HG03571 (cell line): Measurements from ENCODE around the gene ACVR2B.
A peak's percentile ranks its signal among the peaks of the same experiment; 100 is the strongest.
"Not testable (repeated sequence)": the region's sequence is repeated elsewhere in the genome, so short reads cannot be mapped to it uniquely, and the experiment has no call there.

Experiments
- ATAC-seq: cut with Tn5 transposase; IDR thresholded peaks from one replicate; pipeline ENCODE4 v1.9.1; 2021; ENCODE audit not compliant: unreplicated experiment

ACVR2B gene

DNA sequence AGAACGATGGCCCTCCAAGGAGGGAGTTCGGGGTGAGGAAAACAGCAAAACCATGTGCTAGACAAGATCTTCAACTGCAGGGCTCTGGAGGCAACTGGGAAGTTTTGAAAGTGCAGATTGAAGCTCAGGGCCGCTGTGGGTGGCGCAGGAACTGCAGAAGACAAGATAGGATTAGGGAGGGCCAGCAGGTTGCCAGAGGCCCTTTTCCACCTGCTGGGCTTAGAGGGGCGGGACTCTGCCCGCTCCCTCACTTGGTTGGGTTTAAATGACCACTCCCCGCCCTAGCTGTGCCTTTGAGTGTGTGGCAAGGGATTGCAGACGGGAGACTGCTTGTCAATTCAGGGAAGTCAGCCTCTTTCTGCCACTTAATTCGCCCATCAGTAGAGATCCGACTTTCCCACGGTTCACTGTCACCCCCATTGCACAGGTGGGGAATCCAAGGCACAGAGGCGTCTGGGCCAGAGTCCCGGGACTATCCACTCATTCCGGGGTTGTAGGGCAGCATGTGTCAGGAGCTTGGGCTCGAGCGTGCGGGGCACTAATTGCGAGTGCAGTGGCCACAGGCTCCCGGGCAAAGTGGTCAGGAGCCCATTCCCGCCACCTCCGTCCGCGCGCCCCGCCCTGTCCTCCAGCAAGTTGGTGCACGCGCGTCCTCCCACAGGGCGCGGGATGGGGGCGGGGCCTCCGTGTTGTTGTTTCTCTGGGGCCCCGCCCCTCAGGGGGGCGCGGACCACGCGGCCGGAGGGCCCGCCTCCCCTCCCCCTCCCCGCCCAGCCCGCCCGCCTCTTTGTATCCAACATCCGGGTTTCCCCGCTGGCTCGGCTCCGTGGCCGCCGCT lies at the start of gene ACVR2B:
TSS of gene ACVR2B (plus strand) at position 816 of the 838 bp plus-strand sequence. CDS start 433 bp downstream, outside the sequence.
- ATAC-seq: peak; percentile 46

DNA sequence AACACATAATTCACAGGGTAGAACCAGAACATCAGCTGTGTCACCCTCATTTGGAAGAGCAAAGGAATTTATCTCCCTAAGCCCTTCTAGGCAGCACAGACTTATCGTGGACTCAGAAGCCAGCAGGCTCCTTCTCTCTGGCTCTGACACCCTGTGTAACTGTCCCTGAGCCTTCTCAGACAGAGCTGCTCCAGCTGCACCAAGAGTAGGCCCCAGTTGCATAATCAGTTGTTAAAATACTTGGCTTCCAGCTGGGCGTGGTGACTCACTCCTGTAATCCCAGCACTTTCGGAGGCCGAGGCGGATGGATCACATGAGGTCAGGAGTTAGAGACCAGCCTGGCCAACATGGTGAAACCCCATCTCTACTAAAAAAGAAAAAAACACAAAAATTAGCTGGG lies 49.4 kb upstream of the ACVR2B start:
- ATAC-seq: no peak

DNA sequence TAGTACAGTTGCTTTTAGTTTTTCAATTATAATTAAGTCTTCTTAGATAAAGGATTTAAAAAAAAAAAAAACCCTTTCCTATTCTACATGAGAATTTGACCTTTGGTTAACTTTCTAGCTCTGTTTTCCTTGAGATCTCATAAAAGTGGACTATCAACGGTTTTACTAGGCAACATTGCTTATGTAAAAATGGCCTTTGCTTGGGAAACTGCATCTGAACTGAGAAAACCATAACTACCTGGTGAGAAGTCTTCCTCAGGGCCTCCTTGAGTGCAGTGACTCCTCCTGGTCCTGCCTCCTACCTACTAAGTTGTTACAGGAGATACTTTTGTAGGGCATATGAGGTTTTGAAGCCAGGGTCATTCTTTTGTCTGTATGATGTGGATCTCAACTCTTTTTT lies 42.1 kb upstream of the ACVR2B start:
- no peak for ATAC-seq

DNA sequence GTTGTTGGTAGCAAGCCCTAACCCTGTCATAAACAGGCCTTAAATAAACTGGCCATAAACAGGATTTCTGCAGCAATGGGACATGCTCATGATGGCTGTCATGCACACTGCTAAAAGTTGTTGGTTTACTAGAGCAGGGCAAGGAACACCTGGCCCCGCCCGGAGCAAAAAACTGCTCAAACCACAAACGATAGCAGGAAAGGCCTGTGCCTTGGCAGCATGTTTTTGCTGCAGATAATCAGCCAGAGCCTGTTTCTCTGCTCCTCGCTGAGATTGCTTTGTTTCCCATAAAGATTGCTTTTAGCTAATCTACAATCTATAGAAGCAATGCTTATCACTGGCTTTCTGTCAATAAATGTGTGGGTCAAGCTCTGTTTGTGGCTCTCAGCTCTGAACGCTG lies 32.9 kb upstream of the ACVR2B start:
- not testable (repeated sequence) for ATAC-seq

GRCh38 chr3:38421679-38422336 lies 31.9 kb upstream of the ACVR2B start:
- ATAC-seq: no peak

DNA sequence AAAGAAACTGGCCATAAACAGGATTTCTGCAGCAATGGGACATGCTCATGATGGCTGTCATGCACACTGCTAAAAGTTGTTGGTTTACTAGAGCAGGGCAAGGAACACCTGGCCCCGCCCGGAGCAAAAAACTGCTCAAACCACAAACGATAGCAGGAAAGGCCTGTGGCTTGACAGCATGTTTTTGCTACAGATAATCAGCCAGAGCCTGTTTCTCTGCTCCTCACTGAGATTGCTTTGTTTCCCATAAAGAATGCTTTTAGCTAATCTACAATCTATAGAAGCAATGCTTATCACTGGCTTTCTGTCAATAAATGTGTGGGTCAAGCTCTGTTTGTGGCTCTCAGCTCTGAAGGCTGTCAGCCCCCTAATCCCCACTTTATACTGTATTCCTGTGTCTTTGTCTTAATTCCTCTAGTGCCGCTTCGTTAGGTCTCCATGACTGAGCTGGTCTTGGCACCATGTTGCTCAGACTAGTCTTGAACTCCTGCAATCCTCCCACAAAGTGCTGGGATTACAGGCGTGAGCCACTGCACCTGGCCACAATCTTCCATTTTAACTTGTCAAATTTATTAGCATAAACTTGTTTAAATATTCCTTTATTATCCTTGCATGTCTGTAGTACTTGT lies 26.8 kb upstream of the ACVR2B start:
- ATAC-seq: not testable (repeated sequence)

DNA sequence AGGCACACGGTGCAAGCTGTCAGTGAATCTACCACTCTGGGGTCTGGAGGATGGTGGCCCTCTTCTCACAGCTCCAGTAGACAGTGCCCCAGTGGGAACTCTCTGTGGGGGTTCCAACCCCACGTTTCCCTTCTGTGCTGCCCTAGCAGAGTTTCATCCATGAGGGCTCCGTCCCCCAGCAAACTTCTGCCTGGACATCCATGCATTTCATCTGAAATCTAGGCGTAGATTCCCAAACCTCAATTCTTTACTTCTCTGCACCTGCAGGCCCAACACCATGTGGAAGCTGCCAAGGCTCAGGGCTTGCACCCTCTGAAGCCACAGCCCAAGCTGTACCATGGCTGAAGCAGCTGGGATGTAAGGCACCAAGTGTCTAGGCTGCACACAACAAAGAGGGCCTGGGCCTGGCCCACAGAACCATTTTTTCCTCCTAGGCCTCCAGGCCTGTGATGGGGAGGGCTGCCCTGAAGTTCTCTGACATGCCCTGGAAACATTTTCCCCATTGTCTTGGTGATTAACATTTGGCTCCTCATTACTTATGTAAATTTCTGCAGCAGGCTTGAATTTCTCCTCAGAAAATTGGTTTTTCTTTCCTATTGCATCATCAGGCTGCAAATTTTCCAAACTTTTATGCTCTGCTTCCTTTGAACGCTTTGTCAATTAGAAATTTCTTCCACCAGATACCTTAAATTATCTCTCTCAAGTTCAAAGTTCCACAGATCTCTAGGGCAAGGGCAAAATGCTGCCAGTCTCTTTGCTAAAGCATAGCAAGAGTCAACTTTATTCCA lies 20.6 kb upstream of the ACVR2B start:
- not testable (repeated sequence) for ATAC-seq

DNA sequence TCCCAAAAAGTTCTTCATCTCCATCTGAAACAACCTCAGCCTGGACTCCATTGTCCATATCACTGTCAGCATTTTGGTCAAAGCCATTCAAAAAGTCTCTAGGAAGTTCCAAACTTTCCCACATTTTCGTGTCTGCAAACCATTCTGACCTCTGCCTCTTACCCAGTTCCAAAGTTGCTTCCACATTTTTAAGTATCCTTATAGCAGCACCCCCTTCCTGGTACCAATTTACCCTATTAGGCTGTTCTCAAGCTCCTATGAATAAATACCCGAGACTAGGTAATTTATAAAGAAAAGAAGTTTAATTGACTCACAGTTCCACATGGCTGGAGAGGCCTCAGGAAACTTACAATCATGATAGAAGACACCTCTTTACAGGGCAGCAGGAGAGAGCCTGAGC lies 20.0 kb upstream of the ACVR2B start:
- not testable (repeated sequence) for ATAC-seq

DNA sequence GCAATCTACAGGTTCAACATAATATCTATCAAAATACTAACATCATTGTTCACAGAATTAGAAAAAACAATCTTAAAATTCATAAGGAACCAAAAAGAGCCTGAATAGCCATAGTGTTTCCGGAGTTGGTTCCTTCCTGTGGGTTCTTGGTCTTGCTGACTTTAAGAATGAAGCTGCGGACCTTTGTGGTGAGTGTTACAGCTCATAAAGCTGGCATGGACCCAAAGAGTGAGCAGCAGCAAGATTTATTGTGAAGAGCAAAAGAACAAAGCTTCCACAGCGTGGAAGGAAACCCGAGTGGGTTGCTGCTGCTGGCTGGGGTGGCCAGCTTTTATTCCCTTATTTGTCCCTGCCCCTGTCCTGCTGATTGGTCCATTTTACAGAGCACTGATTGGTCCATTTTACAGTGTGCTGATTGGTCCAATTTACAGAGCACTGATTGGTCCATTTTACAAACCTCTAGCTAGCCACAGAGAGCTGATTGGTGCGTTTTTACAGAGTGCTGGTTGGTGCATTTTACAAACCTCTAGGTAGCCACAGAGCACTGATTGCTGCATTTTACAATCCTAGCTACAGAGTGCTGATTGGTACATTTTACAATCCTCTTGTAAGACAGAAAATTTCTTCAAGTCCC lies 15.1 kb upstream of the ACVR2B start:
- ATAC-seq: not testable (repeated sequence)

GRCh38 chr3:38443205-38443604 lies 10.5 kb upstream of the ACVR2B start:
- not testable (repeated sequence) for ATAC-seq

DNA sequence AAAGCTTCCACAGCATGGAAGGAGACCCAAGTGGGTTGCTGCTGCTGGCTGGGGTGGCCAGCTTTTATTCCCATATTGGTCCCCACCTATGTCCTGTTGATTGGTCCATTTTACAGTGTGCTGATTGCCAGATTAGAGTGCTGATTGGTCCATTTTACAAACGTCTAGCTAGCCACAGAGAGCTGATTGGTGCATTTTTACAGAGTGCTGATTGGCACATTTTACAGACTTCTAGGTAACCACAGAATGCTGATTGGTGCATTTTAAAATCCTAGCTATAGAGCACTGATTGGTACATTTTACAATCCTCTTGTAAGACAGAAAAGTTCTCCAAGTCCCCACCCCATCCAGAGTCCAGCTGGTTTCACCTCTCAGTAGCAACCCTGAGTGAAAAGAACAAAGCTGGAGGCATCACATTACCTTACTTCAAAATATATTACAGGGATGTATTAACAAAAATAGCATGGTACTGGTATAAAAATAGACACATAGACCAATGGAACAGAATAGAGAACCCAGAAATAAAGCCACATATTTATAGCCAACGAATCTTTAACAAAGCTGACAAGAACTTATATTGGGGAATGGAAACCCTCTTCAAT lies 7.5 kb upstream of the ACVR2B start:
- ATAC-seq: no peak

GRCh38 chr3:38446812-38447211 lies 6.9 kb upstream of the ACVR2B start:
- ATAC-seq: no peak

GRCh38 chr3:38450853-38451252 lies 2.8 kb upstream of the ACVR2B start:
- no peak for ATAC-seq

DNA sequence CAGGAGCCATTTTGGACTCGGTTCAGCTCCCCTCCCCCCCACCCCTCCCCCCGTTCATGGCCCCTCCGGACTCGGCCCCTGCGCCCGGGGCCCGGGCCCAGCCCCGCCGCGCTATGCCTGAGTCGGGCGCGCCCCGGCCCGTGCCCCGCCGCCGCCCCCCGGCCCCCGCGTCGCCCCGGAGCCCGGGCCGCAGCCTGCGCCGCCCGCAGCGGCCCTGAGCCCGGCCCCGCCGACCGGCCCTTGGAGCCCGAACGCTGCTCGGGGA lies 155 bp downstream of the ACVR2B start:
- ATAC-seq: peak; percentile 9

- ATAC-seq: peak; percentile 28
These were observed 641 bp downstream of the ACVR2B start for GRCh38 chr3:38454178-38454883.

- no peak for ATAC-seq
These were observed 1.4 kb downstream of the ACVR2B start for GRCh38 chr3:38454884-38455638.

DNA sequence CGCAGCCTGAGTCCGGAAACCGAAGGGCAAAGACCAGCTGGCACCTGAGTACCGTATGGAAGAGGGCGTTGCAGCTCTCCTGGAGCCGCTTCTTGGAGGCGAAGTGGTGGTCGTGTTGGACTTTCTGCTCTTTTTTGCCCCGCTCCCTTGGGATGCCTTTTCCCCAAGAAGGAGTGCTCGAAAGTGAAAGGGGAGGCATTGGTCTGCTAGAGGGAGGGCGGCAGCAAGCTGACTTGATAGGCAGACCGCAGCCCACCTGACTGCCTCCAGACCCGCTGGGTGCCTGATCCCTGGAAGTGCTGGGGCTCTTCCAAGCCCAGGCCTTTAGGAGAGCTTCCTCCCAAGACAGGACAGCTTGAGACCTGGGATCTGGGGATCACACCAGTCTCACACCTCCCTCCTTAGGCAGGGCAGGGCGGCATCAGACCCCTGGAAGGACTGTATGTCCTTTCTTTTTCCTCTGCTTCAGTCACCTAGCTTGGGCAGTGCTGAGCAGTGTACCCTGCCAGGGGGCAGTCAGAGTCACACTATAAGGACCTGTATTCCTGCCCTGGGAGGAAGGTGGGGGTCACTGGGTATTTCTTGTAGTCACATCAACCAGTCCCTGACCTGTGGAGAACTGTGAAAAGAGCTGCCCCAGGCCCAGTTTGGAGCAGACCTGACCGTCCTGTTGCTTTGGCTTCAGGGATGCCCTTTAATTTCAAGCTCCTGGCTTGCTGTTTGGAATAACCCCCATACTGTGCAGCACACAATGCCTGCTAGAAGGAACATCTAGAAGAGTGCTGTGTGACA lies 2.1 kb downstream of the ACVR2B start:
- no peak for ATAC-seq
